Activated T-cell treated with anti-CD3 and anti-CD28 coated beads, Interleukin-2, amount 50 U/mL, for 72 hours (primary cell): ENCODE results near the gene PPP1R3G. TPM values are rescaled to one million over a fixed set of nuclear protein-coding genes. Genes with fewer than 3 reads are reported as not detected.

Experiments
- ATAC-seq, 2 donors: fragments of 150-1000 bp; cut with Tn5 transposase; replicated peaks in 1 of 2; 2 replicates each; pipeline ENCODE4 v1.10.0; 2021; ENCODE audit warnings: moderate library complexity in 2 of 2, mild to moderate bottlenecking in 1 of 2
- DNase-seq, 2 donors: peaks; one replicate each; pipeline ENCODE4 v3.0.0; 2021 to 2022; ENCODE audit warnings: mixed read lengths in 1 of 2
- H3K27ac Mint-ChIP-seq: one replicate; pipeline ENCODE4 v1.8.0; 2022; ENCODE audit warnings: mild to moderate bottlenecking, moderate library complexity, mixed read lengths
- H3K27me3 Mint-ChIP-seq: one replicate; pipeline ENCODE4 v1.8.0; 2022; ENCODE audit warnings: low read depth, mixed read lengths
- H3K36me3 Mint-ChIP-seq, 2 donors: one replicate each; pipeline ENCODE4 v1.8.0; 2022; ENCODE audit warnings: mixed read lengths in 2 of 2, mild to moderate bottlenecking in 1 of 2; ENCODE audit not compliant: insufficient read depth in 2 of 2
- H3K4me1 Mint-ChIP-seq: one replicate; pipeline ENCODE4 v1.8.0; 2022; ENCODE audit warnings: low read depth, mixed read lengths
- H3K4me3 Mint-ChIP-seq, 2 donors: one replicate each; pipeline ENCODE4 v1.8.0; 2022; ENCODE audit warnings: mild to moderate bottlenecking in 2 of 2, mixed read lengths in 2 of 2, moderate library complexity in 2 of 2
- H3K9me3 Mint-ChIP-seq, 2 donors: one replicate each; pipeline ENCODE4 v1.8.0; 2022; ENCODE audit warnings: mixed read lengths in 2 of 2
- total RNA-seq, 2 donors: library from RNA; stranded (reverse); gene quantifications; one replicate each; pipeline ENCODE4 v1.2.3, GENCODE V29; 2022

The PPP1R3G gene
- total RNA-seq, 2 donors from 2014 or later: 0.05 TPM; not detected in 1

DNA sequence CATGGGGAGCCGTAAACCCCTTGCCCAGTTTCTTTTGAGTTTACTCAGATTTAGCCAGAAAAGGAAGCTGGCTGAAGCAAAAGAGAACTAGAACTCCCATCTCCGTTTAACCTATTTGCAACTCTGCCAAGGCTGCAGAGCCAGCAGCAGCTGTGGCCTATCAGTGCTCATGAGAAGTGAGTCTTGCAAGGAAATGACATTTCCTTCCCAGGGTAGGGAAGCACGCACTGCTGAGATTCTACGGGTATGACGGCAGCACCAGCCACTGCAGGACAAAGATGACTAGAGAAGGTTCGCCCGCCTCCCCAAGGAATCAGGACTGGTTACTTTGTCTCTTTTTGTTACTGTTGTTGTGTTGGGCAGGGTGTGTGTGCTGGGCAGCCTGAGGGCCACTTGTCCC lies 47.6 kb downstream of the PPP1R3G start:
- Mint-ChIP-seq H3K27me3 (no peaks in the 10 kb centered on the region), H3K4me1 (peaks cover 3% of the 10 kb centered on the region), H3K27ac (no peak overlapping the region), H3K9me3 (no peaks in the 10 kb centered on the region), H3K4me3 (no peak overlapping the region), H3K36me3 (peaks cover 0 to 3% of the 10 kb centered on the region in 2 donors)
- DNase-seq (no peak), ATAC-seq (no peak)

DNA sequence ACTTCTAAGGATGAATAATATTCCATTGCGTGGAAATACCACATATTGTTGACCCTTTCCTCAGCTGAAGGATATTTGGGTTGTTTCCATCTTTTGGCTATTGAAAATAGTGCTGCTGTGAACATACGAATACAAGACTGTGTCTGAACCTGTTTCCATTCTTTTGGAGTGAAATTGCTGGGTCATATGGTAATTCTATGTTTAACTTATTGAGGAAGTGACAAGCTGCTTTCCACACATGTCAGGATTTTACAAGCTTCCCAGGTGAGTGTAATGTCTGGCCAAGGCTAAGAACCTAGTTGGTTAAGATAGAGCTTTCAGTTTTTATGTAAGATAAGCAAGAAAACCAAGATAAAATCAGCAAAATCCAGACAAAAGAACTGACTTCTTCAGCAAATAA lies 48.8 kb downstream of the PPP1R3G start:
- no peak for DNase-seq
- Mint-ChIP-seq H3K27ac (no peak overlapping the region), H3K36me3 (peaks cover 0 to 3% of the 10 kb centered on the region in 2 donors), H3K27me3 (no peaks in the 10 kb centered on the region), H3K4me3 (no peak overlapping the region), H3K4me1 (peaks cover 3% of the 10 kb centered on the region), H3K9me3 (no peaks in the 10 kb centered on the region)
- no peak for ATAC-seq

DNA sequence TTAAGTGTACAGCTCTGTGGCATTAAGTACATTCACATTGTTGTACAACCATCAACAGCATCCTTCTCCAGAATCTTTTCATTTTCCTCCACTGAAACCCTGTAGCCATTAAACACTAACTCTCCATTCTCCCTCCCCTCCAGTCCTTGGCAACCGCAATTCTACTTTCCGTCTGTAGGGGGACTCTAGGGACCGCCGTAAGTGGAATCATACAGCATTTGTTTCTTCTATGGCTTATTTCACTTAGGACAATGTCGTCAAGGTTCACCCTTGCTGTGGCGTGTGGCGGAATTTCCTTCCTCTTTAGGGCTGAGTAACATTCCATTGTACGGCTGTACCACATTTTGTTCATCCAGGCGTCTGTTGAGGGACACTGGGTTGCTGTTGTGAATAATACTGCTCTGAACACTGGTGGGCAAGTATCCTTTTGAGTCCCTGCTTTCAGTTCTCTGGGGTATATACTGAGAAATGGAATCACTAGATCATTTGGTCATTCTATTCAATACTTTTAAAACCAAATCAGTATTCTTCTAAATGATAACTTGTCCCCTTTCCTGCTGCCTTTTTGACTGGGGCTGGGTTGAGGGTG lies 50.7 kb downstream of the PPP1R3G start:
- H3K4me1 Mint-ChIP-seq: peaks cover 3% of the 10 kb centered on the region
- no peaks in the 10 kb centered on the region for H3K27me3 Mint-ChIP-seq
- no peaks in the 10 kb centered on the region for H3K36me3 Mint-ChIP-seq
- DNase-seq (peak; percentile 22 to 50), ATAC-seq (peak in 1 of 2 donors; percentile 52)
- no peaks in the 10 kb centered on the region for H3K9me3 Mint-ChIP-seq
- no peak overlapping the region for H3K4me3 Mint-ChIP-seq
- no peak overlapping the region for H3K27ac Mint-ChIP-seq

DNA sequence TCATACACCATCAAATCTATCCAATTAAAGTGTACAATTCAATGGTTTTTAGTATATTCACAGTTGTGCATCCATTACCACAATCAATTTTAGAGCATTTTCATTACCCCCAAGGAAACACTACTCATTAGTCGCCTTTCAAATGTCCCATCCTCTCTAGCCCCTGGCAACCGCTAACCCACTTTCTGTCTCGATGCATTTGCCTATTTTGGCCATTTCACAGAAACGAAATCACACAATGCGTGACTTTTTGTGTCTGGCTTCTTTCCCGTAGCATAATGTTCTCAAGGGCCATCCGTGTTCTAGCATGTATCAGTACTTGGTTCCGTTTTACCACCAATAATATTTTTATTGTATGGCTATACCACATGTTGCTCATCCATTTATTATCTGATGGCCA lies 51.7 kb downstream of the PPP1R3G start:
- no peaks in the 10 kb centered on the region for H3K27me3 Mint-ChIP-seq
- ATAC-seq (no peak), DNase-seq (no peak)
- H3K36me3 Mint-ChIP-seq: no peaks in the 10 kb centered on the region
- no peak overlapping the region for H3K4me3 Mint-ChIP-seq
- peaks cover 3% of the 10 kb centered on the region for H3K4me1 Mint-ChIP-seq
- H3K9me3 Mint-ChIP-seq: no peaks in the 10 kb centered on the region
- no peak overlapping the region for H3K27ac Mint-ChIP-seq

Other genes starting within 250 kb of the PPP1R3G start
- gene RPP40, start 81.3 kb upstream of the PPP1R3G start, total RNA-seq: 10 to 100 TPM in 1 of 2 donors, 1 to 10 TPM in 1; 8.2 to 10.8 TPM
- gene LYRM4, start 175.6 kb downstream of the PPP1R3G start, total RNA-seq: 10 to 100 TPM; 28.4 to 38.3 TPM
- gene FARS2, start 176.2 kb downstream of the PPP1R3G start, total RNA-seq: 10 to 100 TPM; 23.9 to 26.0 TPM